Ectodermal cell (in vitro differentiated cells): ENCODE results near the gene NAV2.
"Not testable (repeated sequence)": the region's sequence is repeated elsewhere in the genome, so short reads cannot be mapped to it uniquely, and the experiment has no call there.

ENCODE experiments used
- H3K27ac ChIP-seq: 2 replicates; pipeline ENCODE4 v1.7.0; 2013; ENCODE audit warnings: mild to moderate bottlenecking, low read depth, low read length; ENCODE audit not compliant: insufficient read depth, poor library complexity, severe bottlenecking
- H3K27me3 ChIP-seq: 2 replicates; pipeline ENCODE4 v1.7.0; 2013; ENCODE audit warnings: mild to moderate bottlenecking, low read length; ENCODE audit not compliant: insufficient read depth, control insufficient read depth, poor library complexity, severe bottlenecking
- H3K36me3 ChIP-seq: one replicate; pipeline ENCODE4 v1.7.0; 2013; ENCODE audit warnings: low read length; ENCODE audit not compliant: control insufficient read depth, insufficient read depth
- H3K4me1 ChIP-seq: one replicate; pipeline ENCODE4 v1.7.0; 2013; ENCODE audit warnings: low read length; ENCODE audit not compliant: control insufficient read depth, insufficient read depth
- H3K4me3 ChIP-seq: 2 replicates; pipeline ENCODE4 v1.7.0; 2013; ENCODE audit warnings: low read depth, low read length, control low read depth; ENCODE audit not compliant: insufficient read depth
- H3K9me3 ChIP-seq: 2 replicates; pipeline ENCODE4 v1.7.0; 2013; ENCODE audit warnings: mild to moderate bottlenecking, low read length, moderate library complexity; ENCODE audit not compliant: control insufficient read depth
- WGBS, 2 experiments: methylation state at CpG; one replicate each; pipeline ENCODE4 v1.1.7; 2013; ENCODE audit warnings: missing lambda C conversion rate in 2 of 2; 5-methylcytosine and 5-hydroxymethylcytosine counted together

The NAV2 gene

DNA sequence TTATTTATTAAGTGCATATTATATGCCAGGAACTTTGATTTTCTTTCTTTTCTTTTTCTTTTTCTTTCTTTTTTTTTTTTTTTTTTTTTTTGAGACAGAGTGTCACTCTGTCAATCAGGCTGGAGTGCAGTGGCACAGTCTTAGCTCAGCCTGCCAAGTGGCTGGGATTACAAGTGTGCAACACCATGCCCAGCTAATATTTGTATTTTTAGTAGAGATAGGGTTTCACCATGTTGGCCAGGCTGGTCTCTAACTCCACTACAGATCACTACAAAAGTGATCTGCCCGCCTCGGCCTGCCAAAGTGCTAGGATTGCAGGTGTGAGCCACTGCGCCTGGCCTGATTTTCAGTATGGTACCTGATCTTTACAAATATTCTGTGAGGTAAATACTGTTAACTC is 182.4 kb downstream of the NAV2 start:
- not testable (repeated sequence) for H3K4me3 ChIP-seq, H3K36me3 ChIP-seq, H3K27me3 ChIP-seq, H3K9me3 ChIP-seq, H3K4me1 ChIP-seq, H3K27ac ChIP-seq
- 85 to 90% methylated on average over 3 of the region's 3 CpGs for WGBS, 2 experiments

GRCh38 chr11:19895776-19896175 is 183.1 kb downstream of the NAV2 start:
- Histone ChIP-seq H3K36me3 (peaks cover 3% of the 10 kb centered on the region), H3K27ac (no peak overlapping the region)
- WGBS, 2 experiments, result 92 to 94% methylated on average over 5 of the region's 5 CpGs

GRCh38 chr11:19903620-19904069 is 191.0 kb downstream of the NAV2 start:
- WGBS, 2 experiments, result 83 to 96% methylated on average over 1 of the region's 1 CpG

More at GRCh38 chr11:19895776-19896175, 183.1 kb downstream of the NAV2 start:
- Histone ChIP-seq H3K4me3 (no peak overlapping the region), H3K27me3 (no peaks in the 10 kb centered on the region), H3K9me3 (no peaks in the 10 kb centered on the region), H3K4me1 (peaks cover 3% of the 10 kb centered on the region)

DNA sequence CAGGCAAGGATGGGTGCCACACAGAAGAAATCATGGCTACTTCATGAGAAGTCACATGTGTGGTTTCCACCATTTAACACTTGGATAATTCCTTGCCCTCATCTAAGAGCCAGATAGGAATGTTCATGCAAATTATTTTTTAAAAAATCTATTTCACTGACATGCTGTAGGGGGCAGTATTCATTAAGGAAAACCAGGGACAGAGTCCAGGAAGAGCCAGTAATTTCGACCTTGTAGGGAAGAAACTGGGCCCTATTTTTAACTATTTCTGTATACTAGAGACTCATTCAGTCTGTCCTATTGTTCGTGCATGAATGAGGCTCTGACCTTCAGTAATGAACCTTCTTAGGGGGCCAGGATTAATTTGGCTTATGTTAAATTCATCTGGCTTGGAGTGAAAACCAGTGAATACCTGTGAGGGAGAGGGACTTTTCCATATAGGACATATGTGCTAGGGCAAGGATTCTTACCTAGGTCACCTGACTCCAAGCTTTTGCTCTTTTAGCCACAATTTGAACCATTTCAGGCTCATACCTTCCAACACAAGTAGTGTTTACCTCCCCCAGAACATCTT is 192.7 kb downstream of the NAV2 start:
- no peaks in the 10 kb centered on the region for H3K36me3 ChIP-seq
- no peaks in the 10 kb centered on the region for H3K9me3 ChIP-seq
- WGBS, 2 experiments, result 53 to 57% methylated on average over 2 of the region's 2 CpGs

More at GRCh38 chr11:19903620-19904069, 191.0 kb downstream of the NAV2 start:
- H3K4me3 ChIP-seq, result no peak overlapping the region
- H3K4me1 ChIP-seq, result no peaks in the 10 kb centered on the region
- H3K9me3 ChIP-seq, result no peaks in the 10 kb centered on the region
- no peaks in the 10 kb centered on the region for H3K27me3 ChIP-seq
- H3K27ac ChIP-seq, result no peak overlapping the region
- H3K36me3 ChIP-seq, result no peaks in the 10 kb centered on the region

DNA sequence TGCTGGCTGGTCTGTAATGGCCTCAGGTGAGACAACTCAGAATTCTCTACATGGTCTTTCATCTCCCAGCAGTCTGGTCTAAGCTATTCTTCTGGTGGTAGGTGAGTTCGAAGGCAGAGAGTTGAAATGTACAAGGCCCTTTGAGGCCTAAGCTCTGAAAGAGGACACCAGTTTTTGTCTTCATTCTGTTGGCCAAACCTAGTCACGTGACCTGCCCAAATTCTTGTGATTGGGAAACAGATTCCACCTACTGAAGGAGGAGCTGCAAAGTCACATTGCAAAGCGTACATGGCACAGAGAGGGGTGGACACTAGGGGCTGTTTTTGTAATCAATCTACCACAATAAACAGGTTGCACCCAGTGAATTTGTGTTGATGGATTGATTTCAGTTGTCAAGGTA is 193.5 kb downstream of the NAV2 start:
- H3K4me3 ChIP-seq, result no peak overlapping the region
- WGBS, 2 experiments, result 94 to 98% methylated on average over 3 of the region's 3 CpGs
- H3K27me3 ChIP-seq, result no peaks in the 10 kb centered on the region
- H3K9me3 ChIP-seq, result no peaks in the 10 kb centered on the region
- no peaks in the 10 kb centered on the region for H3K4me1 ChIP-seq
- no peaks in the 10 kb centered on the region for H3K36me3 ChIP-seq
- H3K27ac ChIP-seq, result no peak overlapping the region

More for the DNA sequence above, 192.7 kb downstream of the NAV2 start:
- Histone ChIP-seq H3K27ac (no peak overlapping the region), H3K4me3 (no peak overlapping the region), H3K4me1 (no peaks in the 10 kb centered on the region), H3K27me3 (no peaks in the 10 kb centered on the region)

DNA sequence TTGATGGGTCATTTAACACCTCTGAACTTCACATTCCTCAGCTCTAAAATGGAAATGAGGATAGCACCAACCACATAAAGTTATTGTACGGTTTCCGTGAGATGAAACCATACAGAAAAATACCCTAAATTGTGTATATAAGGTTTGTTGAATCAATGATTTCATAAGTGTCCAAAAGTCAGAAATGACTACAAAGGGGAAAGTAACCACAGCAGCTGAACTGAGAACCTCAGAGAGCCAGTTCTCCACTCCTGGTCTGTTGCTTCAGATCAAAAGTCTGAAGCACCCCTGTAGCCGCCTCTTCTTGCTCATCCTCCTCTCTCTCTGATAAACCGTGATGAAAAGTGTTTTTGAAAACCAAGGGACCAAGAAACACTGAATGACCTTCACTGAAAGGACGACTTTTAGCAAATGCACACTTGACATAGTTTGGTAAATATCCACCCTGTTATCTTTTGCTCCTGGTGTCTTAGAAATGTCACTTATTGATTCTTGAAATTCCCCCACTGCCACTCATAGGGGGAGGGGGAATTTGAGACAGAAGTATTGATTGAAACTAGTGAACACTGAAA is 194.5 kb downstream of the NAV2 start:
- no peaks in the 10 kb centered on the region for H3K9me3 ChIP-seq
- WGBS, 2 experiments, result 95% methylated on average over 3 to 5 of the region's 5 CpGs
- H3K27me3 ChIP-seq, result no peaks in the 10 kb centered on the region
- H3K36me3 ChIP-seq, result no peaks in the 10 kb centered on the region
- H3K27ac ChIP-seq, result no peak overlapping the region
- no peak overlapping the region for H3K4me3 ChIP-seq
- no peaks in the 10 kb centered on the region for H3K4me1 ChIP-seq

- no peaks in the 10 kb centered on the region for H3K9me3 ChIP-seq
- H3K4me1 ChIP-seq, result peaks cover 6% of the 10 kb centered on the region
- no peaks in the 10 kb centered on the region for H3K36me3 ChIP-seq
- 97% methylated on average over 4 of the region's 4 CpGs for WGBS, 2 experiments
- H3K27me3 ChIP-seq, result no peaks in the 10 kb centered on the region
- H3K27ac ChIP-seq, result no peak overlapping the region
- H3K4me3 ChIP-seq, result no peak overlapping the region
Measured at GRCh38 chr11:19907839-19908238, 195.2 kb downstream of the NAV2 start.

DNA sequence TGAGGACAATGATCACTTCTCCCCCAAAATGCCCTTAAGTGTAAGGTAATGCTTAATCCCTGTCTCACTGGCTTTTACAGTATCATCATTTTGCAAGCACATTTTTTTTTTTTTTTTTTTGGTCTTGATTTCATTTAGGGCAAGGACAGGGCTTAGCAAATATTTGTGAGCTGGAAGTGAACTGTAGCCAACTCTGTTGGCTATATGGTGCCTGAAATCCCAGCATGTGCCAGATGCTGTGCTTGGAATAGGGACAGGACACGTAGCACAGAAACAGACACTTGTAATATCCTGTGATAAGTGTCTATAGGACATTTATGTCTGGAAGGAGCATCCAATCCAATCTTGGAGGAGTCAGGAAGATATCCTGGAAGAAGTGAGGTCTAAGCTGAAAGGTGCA is 198.3 kb downstream of the NAV2 start:
- Histone ChIP-seq H3K4me1 (peaks cover 18% of the 10 kb centered on the region), H3K9me3 (no peaks in the 10 kb centered on the region), H3K27ac (no peak overlapping the region), H3K36me3 (no peaks in the 10 kb centered on the region), H3K27me3 (no peaks in the 10 kb centered on the region), H3K4me3 (no peak overlapping the region)
- WGBS, 2 experiments, result 91 to 96% methylated on average over 1 of the region's 1 CpG

DNA sequence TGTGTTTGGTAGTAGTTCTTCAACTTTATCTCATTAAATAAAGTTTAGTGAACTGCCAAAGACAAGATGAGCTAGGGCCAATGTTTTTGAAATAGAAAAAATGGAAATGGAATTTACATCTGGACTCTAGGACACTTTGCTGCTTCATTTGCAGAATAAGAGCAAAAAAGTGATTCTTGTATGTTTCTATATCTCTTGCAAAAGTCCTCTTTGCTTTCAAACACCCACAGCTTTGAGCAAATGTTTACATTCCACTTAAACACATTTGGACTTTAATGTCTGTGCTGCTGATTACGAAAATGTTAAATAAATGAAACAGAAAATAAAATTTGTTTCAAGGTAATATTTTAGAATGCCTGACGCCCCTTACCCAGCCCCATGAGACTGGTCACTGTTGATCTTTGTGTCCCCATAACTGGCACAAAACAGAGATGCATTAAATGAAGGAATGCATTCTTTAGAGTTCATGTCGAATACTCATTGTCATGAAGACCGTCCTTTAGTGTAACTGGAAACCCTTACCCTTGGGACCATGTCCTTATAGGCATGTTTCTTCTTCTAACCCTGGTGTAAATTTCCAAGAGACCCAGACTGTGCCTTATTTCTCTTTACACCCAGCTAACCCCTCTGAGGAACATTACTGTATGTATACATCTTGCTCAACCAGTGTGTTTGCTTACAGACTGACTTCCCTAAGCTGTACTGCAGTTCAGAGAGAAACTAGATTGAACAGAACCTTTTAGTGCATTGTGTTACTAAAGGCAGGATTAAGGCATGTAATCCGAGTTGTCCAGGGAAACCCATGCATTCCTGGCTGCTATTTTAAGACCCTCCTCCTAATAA is 199.7 kb downstream of the NAV2 start:
- Histone ChIP-seq H3K36me3 (no peaks in the 10 kb centered on the region), H3K9me3 (no peaks in the 10 kb centered on the region), H3K27ac (peak overlapping the region; percentile 38), H3K4me3 (no peak overlapping the region), H3K27me3 (no peaks in the 10 kb centered on the region), H3K4me1 (peaks cover 18% of the 10 kb centered on the region)
- WGBS, 2 experiments, result 75 to 81% methylated on average over 5 of the region's 5 CpGs
